PFSK-1 (cell line): Measurements from ENCODE around the gene MICALL2.

Experiments
- REST ChIP-seq, 2 experiments: IDR thresholded peaks; 2 replicates each; pipeline versions ENCODE4 v1.6.1 to v1.8.0; 2011 to 2012; ENCODE audit warnings: low read depth in 2 of 2, low read length in 2 of 2, control low read depth in 1 of 2, inconsistent platforms in 1 of 2, mild to moderate bottlenecking in 1 of 2, moderate library complexity in 1 of 2; ENCODE audit not compliant: insufficient read depth in 1 of 2
- SIN3A ChIP-seq: IDR thresholded peaks from 2 replicates; pipeline ENCODE4 v1.6.1; 2012; ENCODE audit warnings: mild to moderate bottlenecking, low read length, moderate library complexity, borderline replicate concordance; ENCODE audit not compliant: insufficient read depth
- TAF1 ChIP-seq: IDR thresholded peaks from 2 replicates; pipeline ENCODE4 v1.6.1; 2012; ENCODE audit warnings: low read length, control low read depth, borderline replicate concordance; ENCODE audit not compliant: insufficient read depth

DNA sequence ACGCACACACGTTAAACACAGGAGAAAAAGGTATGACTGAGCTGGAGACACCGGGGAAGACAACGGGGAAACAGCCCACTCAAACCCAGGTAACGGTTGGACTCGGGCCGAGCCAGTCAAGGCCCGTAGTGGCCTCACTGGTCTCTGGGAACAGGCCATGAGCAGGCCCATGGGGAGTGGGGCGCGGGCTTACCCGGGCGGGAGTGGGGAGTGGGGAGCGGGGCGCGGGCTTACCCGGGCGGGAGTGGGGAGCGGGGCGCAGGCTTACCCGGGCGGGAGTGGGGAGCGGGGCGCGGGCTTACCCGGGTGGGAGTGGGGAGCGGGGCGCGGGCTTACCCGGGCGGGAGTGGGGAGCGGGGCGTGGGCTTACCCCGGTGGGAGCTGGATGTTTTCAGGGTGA is 33.4 kb upstream of the MICALL2 start:
- TF ChIP-seq REST (IDR thresholded peaks at IDR 0.05; ENCODE audit: insufficient read depth in 1 of 2, low read depth in 2 of 2, low read length in 2 of 2) (no peak), SIN3A (no peak), TAF1 (no peak)
